ENCODE results near the gene HS3ST6.
"Not testable (repeated sequence)": the region's sequence is repeated elsewhere in the genome, so short reads cannot be mapped to it uniquely, and the experiment has no call there.

HS3ST6 gene

DNA sequence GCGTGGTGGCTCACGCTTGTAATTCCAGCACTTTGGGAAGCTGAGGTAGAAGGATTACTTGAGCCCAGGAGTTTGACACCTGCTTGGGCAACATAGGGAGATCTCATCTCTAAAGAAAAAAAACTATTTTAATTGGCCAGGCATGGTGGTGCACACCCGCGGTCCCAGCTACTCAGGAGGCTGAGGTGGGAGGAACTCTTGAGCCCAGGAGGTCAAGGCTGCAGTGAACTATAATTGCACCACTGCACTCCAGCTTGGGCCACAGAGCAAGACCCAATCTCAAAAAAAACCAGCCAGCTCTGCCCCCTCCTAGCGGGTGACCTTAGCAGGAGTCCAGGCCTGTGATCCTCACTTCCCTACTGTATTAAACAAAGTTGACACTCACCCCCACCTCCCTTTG, 5.9 kb upstream of the HS3ST6 start:
- DNase-seq: no peak

DNA sequence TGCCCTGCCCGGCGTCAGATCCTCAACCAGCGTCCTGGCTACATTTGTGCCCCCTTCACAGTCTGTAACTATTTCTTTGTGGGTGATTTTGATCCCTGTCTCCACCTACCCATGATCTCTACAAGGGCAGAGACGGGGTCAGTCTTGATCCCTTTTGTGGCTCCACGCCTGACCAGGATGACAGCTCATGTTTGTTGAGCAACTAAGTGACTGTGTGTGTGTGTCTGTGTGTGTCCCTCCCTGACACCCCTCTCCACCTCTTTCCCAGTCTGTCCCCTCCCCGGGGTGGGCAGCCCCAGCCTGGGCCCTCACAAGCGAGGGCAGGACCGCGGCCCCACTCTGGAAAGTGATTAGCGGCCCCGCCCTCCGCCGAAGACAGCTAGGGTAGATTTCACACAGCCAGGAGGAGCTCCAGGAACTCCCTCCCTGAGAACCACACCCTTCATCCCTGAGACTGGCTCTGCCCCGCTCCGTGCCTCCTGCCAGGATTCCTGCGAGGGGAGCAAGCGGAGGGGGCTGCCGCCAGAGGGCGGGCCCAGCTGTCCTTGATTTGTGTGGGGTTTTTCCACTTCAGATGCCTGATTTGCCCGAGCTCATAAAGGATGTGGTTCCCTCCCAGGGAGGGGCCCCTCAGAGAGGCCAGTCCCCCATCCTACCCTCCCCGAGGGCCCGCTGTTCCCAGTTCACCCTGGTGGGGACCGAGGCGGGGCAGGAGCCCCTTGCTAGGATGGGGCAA, 5.3 kb upstream of the HS3ST6 start:
- no peak for DNase-seq

DNA sequence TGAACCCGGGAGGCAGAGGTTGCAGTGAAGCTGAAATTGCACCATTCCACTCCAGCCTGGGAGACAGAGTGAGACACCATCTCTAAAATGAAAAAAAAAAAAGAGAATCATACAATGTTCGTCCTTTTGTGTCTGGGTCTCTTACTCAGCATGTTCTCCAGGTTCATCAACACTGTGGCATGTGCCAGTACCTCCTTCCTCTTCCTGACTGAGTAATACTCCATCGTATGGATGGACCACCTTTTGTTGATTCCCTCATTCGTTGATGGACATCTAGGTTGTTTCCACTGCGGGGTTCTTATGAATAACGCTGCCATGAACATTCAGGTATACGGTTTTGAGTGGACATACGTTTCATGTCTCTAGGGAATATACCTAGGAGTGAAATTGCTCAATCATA, 4.1 kb upstream of the HS3ST6 start:
- DNase-seq: no peak

DNA sequence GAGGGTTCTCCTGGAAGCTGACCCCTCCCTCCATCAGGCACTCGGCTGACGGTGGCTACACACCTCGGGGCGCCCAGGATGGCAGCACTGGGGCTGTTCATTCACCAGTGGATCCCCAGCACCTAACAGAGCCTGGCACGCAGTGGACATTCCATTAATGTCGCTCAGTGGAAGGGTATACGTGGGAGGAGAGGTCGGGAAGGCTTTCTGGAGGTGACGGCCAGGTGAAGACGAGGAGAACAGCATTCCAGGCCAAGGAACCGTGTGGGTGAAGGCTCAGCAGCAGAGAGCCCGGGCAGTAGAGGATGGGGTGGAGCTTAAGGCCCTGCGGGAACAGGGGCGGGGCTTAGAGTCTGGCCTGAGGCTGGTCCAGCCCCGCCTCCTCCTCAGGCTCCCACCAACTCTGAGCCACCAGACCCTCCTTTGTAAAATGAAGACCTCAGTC, 2.5 kb upstream of the HS3ST6 start:
- DNase-seq: peak; percentile 41

DNA sequence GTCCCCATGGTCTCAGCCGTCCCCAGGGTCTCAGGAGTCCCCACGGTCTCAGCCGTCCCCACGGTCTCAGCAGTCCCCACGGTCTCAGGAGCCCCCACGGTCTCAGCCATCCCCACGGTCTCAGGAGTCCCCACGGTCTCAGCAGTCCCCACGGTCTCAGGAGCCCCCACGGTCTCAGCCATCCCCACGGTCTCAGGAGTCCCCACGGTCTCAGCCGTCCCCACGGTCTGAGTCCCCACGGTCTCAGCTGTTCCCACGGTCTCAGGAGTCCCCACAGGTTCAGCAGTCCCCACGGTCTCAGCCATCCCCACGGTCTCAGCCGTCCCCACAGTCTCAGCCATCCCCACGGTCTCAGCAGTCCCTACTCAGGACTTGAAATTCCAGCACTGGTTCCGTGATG, 1.9 kb upstream of the HS3ST6 start:
- not testable (repeated sequence) for DNase-seq

DNA sequence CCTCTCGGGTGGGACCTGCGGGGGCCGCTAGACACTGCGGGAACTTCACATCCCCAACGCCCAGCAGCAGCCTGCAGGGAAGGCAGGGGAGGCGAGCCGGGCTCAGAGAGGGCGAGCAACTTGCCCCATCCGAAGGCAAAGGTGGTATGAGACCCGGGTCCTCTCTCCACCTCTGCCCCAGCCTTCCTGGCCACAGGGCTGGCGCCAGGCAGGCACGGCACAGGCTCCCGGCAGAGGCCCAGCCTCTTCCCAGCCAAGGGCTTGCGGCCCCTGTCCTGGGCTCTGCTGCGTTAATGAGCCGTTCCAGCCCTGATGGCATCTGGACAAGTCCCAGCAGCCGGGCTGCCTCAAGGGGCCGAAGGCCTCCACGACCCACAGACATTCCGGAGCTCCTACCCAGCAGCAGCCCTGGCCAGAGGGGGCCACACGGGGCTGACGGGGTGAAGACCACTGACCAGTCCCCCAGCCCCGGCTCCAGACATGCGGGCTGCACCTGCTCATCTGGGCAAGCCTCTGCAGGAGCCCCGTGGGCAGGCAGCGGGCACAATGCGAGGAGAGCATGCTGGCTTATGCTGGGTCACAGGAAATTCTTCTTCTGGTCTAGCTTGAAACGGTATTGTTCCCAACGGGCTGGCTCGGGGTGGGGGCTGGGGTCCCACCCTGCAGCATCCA, 1.2 kb upstream of the HS3ST6 start:
- DNase-seq: no peak

DNA sequence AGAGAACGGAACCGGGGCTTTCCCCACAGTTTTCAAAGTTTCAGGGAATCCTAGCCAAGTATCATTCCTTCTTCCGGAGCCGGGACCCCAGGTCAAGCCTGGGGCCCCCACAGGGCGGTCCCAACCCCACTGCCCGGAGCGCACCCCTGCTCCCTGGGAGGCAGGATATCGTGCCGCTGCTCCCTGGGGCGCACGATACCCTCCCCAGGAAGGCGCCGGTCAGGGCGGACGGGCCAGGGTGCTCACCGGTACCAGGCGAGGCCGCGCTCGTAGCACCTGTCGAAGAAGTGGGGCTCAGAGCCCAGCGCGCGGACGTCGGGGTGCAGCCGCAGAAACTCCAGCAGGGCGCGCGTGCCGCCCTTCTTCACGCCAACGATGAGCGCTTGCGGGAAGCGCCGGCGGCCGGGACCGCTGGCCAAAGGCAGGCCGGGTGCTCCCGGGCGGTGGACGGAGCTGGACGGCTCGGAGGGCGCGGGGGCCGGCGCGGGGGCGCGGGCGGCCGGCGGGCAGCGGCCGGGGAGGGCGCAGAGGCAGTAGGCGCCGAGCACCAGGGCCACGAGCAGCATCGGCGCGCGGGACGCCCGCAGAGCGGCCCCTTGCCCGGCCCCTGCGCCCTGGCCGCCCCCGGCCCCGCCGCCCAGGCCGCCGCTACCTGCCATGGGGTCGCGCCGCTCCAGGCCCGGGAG, 407 bp downstream of the HS3ST6 start:
- DNase-seq: no peak

DNA sequence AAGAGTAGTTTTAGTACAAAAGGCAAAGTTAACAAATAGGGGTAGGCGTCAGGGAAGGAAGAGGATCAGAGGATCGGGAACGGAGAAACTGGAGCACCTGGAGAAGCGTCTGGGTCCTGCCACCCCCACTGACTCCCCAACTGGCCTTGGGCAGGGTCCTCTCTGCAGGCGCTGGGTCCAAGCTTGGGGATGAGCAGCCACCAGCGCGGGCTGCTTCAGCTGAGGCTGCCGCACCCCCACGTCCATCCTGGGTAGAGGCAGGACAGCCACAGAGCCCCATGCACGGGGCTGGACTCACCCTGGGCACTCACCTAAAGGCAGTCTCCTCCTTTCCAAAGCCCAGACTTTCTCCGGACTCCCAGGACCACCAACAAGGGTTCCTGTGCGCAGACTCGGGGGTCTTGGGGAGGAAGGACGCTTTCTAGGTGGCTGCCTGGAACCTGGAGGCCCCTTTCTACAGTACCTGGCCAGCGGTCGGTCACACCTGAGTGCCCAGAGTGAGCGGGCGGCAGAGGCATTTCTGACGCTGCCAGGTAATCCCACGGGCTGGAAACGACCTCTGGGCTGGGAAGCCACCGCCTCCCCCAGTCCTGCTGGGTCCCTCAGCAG, 1.1 kb downstream of the HS3ST6 start:
- no peak for DNase-seq

DNA sequence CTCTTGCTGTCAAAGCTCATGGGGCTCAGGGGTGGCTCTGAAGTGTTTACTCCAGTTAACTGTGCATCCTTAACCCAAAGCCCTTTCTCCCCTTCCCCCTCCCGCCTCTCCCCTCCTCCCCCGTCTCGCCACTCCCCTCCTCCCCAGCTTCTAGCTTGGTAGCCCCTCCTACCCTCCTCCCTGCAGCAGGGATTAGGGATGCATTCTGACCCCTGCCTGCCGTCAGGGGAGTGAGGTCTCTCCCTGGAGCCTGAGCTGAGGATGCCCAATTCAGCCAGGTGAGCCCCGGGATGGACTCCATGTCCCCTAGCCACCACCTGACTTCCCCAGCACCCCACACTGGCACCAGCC, 1.6 kb downstream of the HS3ST6 start:
- no peak for DNase-seq

DNA sequence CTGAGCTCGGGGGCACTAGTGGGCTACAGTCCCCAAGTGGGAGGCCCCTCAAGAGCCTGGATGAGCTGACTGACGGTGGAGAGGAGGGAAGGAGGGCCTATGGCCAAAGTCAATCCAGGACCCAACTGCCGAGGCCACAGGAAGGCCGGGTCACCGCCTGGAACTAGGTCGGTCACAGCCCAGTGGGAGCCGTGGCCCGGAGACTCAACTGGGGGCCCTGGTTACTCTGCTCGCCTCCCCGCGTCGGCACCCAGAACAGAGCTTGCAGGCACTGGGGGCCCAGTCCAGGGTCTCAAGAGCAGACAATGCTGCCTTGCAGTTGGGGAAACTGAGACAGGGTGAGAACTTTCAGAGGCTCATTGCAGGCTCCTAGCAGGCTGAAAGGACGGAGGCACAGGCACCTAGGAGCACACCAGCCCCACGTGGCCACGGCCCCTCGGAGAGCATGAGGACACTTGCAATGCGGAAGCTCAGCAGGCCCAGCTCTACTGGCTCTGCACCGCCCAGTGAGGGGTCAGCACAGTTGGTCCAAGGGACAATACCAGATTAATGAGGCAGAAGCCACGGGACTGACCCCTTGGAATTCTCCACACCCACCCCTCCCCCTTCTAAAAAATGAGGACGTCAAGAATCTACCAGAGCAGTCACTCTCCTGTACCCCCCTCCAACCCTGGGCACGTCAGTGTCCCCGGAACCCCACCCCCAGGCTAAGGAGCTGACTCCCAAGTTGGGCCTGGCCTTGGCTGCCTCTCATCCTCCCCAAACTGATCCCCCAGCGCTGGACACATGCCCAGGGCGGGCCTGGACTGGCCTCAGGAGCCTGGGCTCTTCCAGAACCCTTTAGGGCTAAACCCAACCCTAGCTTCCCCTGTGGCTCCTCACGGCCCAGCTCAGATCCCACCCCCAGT, 2.2 kb downstream of the HS3ST6 start:
- DNase-seq: no peak

DNA sequence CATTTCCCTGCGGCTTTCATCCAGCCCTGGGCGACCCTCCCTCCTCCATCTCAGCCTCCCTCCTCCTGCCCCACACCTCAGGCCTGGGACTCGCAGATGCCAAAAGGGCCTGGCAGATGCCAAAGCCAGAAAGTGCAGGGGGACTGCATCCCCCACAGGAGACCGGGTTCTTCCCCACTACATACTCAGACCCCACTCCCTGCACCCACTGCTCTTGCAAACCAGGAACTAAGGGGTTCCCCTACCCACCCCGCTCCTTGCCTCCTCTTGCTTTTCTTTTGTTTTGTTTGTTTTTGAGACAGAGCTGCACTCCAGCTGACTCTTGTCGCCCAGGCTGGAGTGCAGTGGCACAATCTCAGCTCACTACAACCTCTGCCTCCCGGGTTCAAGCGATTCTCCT, 3.2 kb downstream of the HS3ST6 start:
- no peak for DNase-seq

DNA sequence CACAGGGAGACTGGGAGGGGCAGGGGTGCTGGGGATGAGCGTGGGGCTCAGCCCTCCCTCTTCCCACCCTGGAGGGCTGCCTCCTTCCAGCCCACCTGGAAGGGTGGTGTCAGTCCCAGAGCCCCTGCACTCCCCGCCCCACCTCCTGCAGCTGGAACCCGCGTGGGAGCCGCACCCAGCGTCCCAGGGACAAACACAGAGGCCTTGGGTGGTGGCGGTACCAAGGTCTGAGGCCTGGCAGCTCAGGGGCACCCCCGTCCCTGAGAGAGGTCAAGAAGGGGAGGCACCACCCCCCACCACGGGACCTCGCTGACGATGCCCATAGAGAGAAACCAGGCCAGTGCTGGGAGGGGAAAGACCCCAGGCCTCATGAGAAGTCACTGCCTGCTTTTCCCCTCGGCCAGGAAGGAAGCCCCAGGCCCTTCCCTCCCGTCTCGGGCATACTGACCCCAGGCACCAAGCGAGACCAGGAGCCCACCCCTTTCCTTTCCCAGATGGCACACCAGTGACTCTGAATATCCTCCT, 4.1 kb downstream of the HS3ST6 start:
- no peak for DNase-seq

DNA sequence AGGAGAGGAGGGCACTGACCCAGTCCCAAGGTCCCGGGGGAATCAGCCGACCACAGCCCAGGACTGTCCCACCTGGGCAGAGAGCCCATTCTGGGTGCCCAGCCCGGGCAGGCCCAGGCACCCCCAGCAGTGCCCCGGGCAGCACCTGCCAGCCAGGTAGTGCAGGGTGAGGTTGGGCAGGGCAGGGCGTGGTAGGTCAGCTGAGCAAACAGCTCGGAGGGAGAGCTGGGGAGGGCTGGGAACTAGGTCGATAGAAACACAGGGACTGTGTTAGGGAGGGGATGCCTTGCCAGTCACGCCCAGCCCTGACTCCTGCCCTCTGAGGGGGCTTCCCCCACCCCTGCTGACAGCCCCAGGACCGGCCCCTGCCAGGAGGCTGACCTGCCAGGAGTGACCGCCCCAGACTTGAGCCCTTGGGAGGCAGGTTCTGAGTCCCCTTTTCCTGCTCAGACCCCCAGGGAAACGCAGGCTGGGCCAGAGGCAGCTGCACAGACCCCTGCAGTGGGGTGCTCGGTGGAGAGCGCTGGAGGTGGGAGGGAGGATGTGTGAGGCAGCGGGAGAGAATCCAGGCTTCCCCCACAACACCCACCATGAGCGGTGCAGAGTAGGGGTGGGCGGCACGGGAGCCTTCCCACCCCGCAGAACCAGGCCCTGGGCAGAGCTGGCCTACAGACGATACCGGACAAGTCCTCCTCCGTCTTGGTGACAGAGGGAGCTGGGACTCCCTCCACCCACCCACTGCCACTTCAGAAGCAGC, 4.7 kb downstream of the HS3ST6 start:
- DNase-seq: no peak

DNA sequence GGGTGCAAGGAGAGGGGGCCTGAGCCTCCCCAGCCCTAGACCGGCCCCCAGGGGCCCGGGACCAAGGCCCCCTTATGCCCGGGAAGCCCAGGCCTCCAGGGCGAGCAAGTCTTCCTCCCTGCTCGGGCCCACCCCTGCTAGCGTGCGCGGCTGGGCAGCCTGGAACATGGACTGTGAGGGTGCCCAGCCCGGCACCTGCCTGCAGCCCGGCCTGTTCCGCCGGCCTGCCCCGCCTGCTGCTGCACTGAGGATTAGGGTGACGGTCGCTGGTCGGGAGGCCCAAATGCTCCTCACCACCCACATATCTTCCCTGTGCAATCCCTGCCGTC, 6.0 kb downstream of the HS3ST6 start:
- DNase-seq: no peak

DNA sequence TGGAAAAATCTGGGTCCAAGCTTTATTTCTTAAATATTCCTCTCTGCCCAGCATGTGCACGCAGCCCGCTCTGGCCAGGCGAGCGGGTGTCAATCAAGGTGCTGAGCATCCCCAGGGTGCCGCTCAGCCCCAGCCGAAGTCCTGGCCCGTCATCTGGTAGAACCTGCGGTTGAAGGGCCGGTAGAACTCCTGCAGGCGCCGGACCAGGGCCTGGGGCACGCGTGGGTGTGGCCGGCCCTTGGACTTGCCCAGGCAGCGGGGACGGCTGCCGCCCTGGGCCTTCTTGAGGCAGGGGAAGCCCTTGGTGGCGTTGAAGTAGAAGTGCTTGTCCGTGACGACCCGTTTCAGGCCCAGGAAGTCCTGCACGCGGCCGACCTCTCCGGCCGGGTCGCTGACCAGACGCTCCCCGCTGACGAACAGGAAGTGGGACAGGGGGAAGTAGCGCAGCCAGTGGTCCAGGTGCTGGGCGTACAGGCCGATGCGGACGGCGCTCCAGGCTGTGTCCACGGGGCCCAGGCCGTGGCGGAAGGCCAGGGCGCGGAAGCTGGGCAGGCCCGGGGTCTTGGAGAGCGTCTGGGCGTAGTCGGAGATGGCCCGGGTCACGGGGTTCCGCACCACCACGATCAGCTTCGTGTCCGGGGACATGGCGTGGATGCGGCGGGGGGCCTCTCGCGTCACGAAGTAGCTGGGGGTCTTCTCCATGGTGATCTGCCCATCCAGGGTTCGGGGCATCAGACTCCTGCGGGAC, 6.6 kb downstream of the HS3ST6 start:
- no peak for DNase-seq

DNA sequence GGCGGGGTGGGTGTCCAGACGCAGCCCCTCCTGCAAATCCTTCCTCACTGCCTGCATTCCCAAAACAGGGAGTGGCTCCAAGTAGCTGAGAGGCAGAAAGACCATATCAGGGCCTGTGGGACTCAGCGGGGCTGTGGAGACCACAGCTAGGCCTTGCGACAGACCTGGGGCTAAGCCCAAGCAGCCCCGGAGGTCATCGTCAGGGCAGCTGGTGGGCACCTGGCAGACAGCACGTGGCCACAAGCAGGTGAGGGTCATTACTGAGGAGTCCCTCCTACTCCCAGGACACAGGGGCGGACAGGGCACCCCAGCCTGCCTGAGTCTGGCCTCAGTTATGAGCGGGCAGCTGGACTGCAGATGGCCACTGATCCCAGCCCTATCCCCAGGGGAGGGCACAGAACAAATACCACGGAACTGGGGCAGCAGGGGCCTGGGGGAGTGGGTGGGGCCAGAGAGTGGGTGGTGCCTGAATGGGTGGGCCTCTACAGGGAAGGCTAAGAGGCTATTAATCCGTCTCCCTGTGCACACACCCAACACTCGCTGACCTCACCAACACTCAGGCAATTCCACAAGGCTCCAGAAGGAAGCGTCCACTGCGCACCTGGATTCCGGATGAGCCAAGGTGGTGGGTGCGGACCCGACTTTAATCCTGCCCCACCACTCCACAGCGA, 8.5 kb downstream of the HS3ST6 start:
- no peak for DNase-seq

DNA sequence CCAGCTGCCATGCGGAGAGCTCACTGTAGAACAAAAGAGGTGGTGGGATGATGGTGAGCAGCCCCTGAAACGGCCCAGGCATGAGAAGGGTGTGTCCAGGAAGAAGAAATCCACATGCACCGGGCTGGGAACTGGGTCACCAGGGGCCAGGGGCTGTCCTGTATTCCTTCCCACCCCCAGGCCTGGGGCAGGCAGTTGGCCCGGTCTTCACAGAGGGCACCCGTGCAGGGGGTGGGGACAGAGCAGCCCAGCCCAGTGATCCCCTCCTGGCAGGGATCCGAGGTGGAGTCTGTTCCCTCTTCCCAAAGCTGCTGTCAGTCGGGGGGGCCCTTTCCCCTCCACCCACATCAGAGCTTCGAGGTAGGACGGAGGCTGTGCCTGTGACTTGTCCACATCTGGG, 9.2 kb downstream of the HS3ST6 start:
- DNase-seq: no peak

DNA sequence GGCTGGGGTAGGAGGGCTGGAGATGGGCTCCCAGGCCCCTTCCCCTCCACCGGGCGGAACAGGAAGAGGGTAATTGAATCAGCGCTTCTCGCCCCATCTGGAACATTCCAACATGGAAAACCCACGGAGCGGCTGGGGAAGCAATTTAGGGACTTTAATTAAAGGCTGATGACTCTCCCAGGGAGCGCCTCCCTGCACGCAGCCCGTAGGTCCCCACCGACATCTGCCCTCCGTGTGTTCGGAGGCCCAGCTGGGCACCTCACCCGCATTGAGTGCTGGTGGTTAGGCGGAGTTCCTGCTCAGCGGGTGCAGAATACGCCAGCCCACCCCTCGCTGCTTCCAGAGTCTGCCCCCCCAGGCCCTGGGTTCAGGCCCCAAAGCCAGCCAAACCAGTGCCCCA, 10.0 kb downstream of the HS3ST6 start:
- no peak for DNase-seq

DNA sequence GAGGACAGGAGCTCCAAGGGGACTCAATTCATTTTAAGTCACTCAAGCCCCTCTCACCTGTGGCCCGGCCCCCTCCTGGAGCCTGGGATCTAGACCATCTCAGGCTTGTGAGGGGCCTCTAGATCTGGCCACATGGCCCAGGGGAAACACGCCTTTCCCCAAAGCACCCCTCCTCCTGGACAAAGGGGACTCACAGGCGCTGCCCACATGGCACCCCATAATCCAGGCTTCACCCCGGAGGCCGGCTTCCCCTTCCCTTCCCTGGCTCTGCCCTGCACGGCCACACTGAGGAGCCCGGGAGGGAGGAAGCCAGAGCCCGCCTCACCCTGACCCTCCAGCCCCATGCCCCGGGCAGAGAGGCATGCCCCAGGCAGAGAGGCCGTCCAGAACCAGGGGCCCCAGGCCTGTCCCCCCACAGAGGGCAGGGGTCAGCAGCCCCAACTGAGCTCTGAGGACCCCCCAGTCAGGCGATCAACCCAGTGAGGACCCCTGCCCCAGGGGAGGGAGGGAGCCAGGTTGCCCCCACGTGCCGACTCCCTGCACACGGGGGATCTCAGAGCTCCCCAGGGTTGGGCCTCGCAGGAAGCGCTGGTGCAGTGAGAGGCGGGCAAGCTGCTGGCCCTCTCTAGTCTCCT, 10.9 kb downstream of the HS3ST6 start:
- DNase-seq: no peak

DNA sequence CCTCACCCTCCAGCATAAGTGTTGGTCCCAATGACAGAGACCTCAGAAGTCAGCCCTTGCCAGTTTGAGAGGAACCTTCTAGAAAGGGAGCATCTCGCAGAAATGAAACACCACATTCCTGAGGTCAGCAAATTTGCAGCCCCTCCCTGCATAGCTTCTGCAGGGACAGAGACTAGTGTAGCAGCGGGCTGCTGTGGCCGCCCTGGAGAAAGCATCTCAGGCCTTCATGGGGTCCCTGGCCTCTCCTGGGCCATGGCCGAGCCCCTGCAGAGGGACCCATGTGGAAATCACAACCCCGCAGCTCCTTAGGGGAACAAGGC, 11.4 kb downstream of the HS3ST6 start:
- no peak for DNase-seq

All from OCI-M1 (cell line).